Thyroid gland (tissue), 4 donors: ENCODE results near the gene PPP1R15B. TPM values are rescaled to one million over a fixed set of nuclear protein-coding genes. Genes with fewer than 3 reads are reported as not detected.
A peak's percentile ranks its signal among the peaks of the same experiment; 100 is the strongest.

Experiments
- DNase-seq, 2 donors: peaks; one replicate each; pipeline ENCODE4 v3.0.0-alpha.2; 2019
- H3K27ac ChIP-seq, 3 donors: fragments of 200-600 bp; sonication (generic); 1 replicate in 2 of 3; 2 replicates in 1 of 3; pipeline ENCODE4 v1.5.1; 2016 to 2019; ENCODE audit warnings: mild to moderate bottlenecking in 1 of 3, moderate library complexity in 1 of 3
- H3K27me3 ChIP-seq: fragments of 200-600 bp; sonication (generic); one replicate; pipeline ENCODE4 v1.5.1; 2019
- H3K36me3 ChIP-seq, 2 donors: fragments of 200-600 bp; sonication (generic); one replicate each; pipeline ENCODE4 v1.5.1; 2016 to 2019
- H3K4me1 ChIP-seq, 2 donors: fragments of 200-600 bp; sonication (generic); one replicate each; pipeline ENCODE4 v1.5.1; 2017 to 2019
- H3K4me3 ChIP-seq, 3 donors: fragments of 200-600 bp; sonication (generic); replicated peaks in 1 of 3; 1 replicate in 2 of 3; 2 replicates in 1 of 3; pipeline ENCODE4 v1.5.1; 2016; ENCODE audit warnings: mild to moderate bottlenecking in 1 of 3
- H3K9me3 ChIP-seq: fragments of 200-600 bp; sonication (generic); one replicate; pipeline ENCODE4 v1.5.1; 2017
- POLR2A ChIP-seq, 2 donors: fragments of 450-650 bp; IDR thresholded peaks; one replicate each; pipeline ENCODE4 v1.6.1; 2017; ENCODE audit warnings: antibody characterized with exemption in 2 of 2, mild to moderate bottlenecking in 2 of 2, moderate library complexity in 1 of 2
- WGBS, 2 donors: methylation state at CpG; one replicate each; pipeline ENCODE4 v1.1.5; 2017; 5-methylcytosine and 5-hydroxymethylcytosine counted together
- intact Hi-C: fragments of 100-400 bp; cut with DNase I; formaldehyde crosslinking; loops from one replicate; pipeline ENCODE4 v1.15.1; 2023
- total RNA-seq, 4 donors: library from RNA; depleted of rRNA; stranded (reverse); fragments of >200 nt; gene quantifications; one replicate each; pipeline ENCODE4 v1.2.3, GENCODE V29; 2016
- TF ChIP-seq, protein P1 (sequence below), 6 experiments: fragments of 200-600 bp in 3 of 6; fragments of 450-650 bp in 3 of 6; sonication (generic) in 3 of 6; IDR thresholded peaks; one replicate each; pipeline ENCODE4 v1.5.1; 2016 to 2019; ENCODE audit warnings: antibody characterized with exemption in 6 of 6, mild to moderate bottlenecking in 2 of 6, inconsistent platforms in 1 of 6, moderate library complexity in 1 of 6

The PPP1R15B gene
- total RNA-seq, 4 donors from 2014 or later, result 63.0 to 89.8 (median 66.2) TPM

DNA sequence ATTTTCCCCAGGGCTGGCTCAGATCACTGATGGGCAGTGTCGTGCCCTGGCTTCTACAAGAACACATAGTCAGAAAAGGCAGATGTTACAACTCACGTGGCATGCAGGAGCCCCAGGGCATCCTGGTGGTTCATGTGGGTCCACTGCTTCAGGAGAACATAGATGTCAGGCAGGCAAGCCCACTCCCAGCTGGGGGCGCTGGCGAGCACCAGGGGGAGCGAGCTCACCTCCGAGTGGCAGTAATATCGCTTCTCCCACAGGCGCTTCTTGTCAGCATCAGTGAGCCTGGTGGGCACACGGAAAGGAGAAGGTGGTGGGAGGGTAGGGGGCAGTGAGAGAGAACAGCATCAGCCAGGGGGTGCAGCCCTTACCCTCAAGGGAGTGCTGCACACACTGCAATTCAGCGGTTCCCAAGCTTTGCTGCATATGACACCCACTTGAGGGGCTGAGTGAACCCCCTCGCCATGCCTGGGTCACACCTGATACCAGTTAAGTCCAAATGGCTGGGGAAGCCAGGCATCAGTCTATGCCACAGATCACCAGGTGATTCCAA, 34.3 kb upstream of the PPP1R15B start:
- H3K27ac ChIP-seq, result no peak overlapping the region

DNA sequence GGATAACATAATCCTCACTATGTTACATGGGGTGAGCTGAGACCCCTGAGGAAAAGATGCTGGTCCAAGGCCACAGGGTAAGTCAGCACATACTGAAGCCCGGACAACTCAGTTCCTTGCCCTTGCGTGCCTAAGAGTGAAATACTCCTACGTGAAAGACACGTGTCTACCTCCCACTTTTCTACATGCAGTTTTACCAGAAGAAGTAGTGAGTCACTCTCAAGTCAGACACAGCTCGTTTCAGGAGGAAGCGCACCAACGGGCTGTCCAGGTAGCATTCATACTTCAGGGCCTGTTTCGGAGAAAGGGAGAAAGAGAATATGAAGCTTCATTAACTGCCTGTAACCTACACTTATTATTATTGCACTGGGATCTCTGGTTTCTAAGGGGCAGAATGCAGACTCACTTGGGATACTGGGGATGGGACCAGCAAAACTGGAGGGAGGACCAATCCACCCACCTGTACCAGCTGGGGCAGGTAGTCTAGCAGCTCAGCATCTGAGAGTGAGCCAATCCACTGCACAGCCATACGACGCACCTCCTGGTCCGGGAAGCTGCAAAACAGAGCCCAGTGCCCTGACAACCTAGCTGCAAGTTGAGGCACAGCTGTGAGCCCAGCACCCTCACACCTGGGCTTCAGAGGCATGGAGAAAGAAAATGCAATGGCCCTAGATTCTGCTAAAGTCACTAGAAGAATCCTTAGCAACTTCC, 32.4 kb upstream of the PPP1R15B start:
- H3K4me1 ChIP-seq, result peaks cover 6 to 21% of the 10 kb centered on the region in 2 donors
- no peaks in the 10 kb centered on the region for H3K27me3 ChIP-seq
- peaks cover 14 to 27% of the 10 kb centered on the region in 2 donors for H3K36me3 ChIP-seq
- TF ChIP-seq, protein P1, sequence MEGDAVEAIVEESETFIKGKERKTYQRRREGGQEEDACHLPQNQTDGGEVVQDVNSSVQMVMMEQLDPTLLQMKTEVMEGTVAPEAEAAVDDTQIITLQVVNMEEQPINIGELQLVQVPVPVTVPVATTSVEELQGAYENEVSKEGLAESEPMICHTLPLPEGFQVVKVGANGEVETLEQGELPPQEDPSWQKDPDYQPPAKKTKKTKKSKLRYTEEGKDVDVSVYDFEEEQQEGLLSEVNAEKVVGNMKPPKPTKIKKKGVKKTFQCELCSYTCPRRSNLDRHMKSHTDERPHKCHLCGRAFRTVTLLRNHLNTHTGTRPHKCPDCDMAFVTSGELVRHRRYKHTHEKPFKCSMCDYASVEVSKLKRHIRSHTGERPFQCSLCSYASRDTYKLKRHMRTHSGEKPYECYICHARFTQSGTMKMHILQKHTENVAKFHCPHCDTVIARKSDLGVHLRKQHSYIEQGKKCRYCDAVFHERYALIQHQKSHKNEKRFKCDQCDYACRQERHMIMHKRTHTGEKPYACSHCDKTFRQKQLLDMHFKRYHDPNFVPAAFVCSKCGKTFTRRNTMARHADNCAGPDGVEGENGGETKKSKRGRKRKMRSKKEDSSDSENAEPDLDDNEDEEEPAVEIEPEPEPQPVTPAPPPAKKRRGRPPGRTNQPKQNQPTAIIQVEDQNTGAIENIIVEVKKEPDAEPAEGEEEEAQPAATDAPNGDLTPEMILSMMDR (IDR thresholded peaks at IDR 0.05), result no peak
- TF ChIP-seq POLR2A (IDR thresholded peaks at IDR 0.05), result no peak
- intact Hi-C loops, result no loop called here
- no peak overlapping the region for H3K27ac ChIP-seq
- no peaks in the 10 kb centered on the region for H3K9me3 ChIP-seq
- WGBS, 2 donors, result 77 to 86% methylated on average over 11 of the region's 11 CpGs
- H3K4me3 ChIP-seq, result no peak overlapping the region
- no peak for DNase-seq

More for the DNA sequence above, 34.3 kb upstream of the PPP1R15B start:
- Histone ChIP-seq H3K4me3 (no peak overlapping the region), H3K27me3 (no peaks in the 10 kb centered on the region), H3K36me3 (peaks cover 19 to 27% of the 10 kb centered on the region in 2 donors), H3K9me3 (no peaks in the 10 kb centered on the region), H3K4me1 (peaks cover 6 to 21% of the 10 kb centered on the region in 2 donors)
- 63 to 71% methylated on average over 11 of the region's 11 CpGs for WGBS, 2 donors
- TF ChIP-seq, protein P1 (IDR thresholded peaks at IDR 0.05), result no peak
- TF ChIP-seq POLR2A (IDR thresholded peaks at IDR 0.05), result no peak
- DNase-seq, result peak in 1 of 2 donors; percentile 14
- intact Hi-C loops, result loop anchor here (5.0 kb wide), 1 partner anchor 56 kb away; no protein-coding TSS in a partner anchor

DNA sequence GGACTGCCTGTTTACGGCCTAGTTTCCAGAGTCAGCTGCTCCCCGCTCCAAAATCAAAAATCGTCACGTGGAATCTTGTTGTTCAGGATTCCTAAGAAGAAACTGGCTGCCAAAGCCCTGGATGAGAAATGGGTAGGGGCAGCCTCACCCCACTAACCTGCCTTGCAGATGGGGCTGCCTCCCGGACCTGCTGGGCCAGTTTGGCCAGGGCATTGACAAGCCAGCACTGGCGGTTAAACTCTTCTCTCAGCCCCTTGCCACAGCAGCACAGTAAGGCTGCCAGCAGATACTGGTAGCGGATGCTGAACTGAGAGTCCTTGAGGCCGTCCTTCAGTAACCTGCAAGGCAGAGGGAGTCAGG, 31.6 kb upstream of the PPP1R15B start:
- WGBS, 2 donors, result 80 to 84% methylated on average over 4 to 8 of the region's 8 CpGs
- peaks cover 6 to 24% of the 10 kb centered on the region in 2 donors for H3K4me1 ChIP-seq
- H3K9me3 ChIP-seq, result no peaks in the 10 kb centered on the region
- no peak overlapping the region for H3K4me3 ChIP-seq
- intact Hi-C loops, result no loop called here
- peaks cover 14 to 32% of the 10 kb centered on the region in 2 donors for H3K36me3 ChIP-seq
- TF ChIP-seq, protein P1 (IDR thresholded peaks at IDR 0.05), result no peak
- TF ChIP-seq POLR2A (IDR thresholded peaks at IDR 0.05), result no peak
- DNase-seq, result peak in 1 of 2 donors; percentile 21
- H3K27ac ChIP-seq, result peak overlapping the region in 2 of 3 donors; percentile 15 to 44
- H3K27me3 ChIP-seq, result no peaks in the 10 kb centered on the region

DNA sequence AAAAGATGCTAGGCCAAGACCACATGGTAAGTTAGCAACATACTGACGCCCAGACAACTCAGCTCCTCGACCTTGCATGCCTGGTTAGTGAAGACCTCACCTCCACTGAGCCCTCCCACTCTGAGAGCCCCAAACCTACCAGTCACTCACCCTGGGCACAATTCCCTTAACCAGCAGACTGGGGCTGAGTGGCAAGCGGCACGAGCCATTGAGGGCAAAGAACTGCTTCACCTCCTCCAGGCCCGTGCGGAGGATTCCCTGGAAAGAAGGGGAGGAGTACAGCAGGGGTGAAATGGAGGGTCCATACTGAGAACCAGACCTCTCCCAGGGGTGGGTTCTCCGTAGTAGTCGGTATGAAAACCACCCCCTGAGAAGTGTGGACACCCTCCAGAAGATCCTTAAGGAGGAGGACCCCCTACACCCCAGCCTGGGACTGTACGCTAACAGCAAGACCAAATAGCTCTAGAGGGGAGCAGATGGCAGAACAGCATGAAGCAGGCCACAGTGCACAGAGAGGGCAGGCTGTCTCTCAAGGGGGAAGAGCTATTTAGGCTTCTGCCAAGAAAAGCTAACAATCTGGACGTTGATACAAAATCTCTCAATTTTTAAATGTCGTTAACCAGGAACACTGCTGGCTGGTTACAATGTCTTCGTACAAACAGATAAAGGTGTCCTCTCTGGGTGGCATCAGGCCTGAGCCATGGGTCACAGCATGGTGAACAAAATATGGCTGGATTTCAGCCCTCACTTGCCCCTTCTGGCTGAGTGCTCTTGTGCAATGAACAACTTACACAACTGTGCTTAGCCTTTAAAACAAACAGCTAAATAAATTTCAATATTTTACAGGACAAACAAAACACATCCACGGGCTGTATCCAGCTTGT, 31.0 kb upstream of the PPP1R15B start:
- no peaks in the 10 kb centered on the region for H3K9me3 ChIP-seq
- H3K27me3 ChIP-seq, result no peaks in the 10 kb centered on the region
- peaks cover 14 to 32% of the 10 kb centered on the region in 2 donors for H3K36me3 ChIP-seq
- H3K4me1 ChIP-seq, result peaks cover 6 to 24% of the 10 kb centered on the region in 2 donors
- 74 to 80% methylated on average over 13 of the region's 13 CpGs for WGBS, 2 donors
- intact Hi-C loops, result no loop called here
- no peak for TF ChIP-seq POLR2A (IDR thresholded peaks at IDR 0.05)
- TF ChIP-seq, protein P1 (IDR thresholded peaks at IDR 0.05), result no peak
- no peak overlapping the region for H3K4me3 ChIP-seq
- no peak for DNase-seq
- peak overlapping the region in 2 of 3 donors; percentile 15 to 44 for H3K27ac ChIP-seq
